Measurements from ENCODE around the gene ADAMTSL3.

DNA sequence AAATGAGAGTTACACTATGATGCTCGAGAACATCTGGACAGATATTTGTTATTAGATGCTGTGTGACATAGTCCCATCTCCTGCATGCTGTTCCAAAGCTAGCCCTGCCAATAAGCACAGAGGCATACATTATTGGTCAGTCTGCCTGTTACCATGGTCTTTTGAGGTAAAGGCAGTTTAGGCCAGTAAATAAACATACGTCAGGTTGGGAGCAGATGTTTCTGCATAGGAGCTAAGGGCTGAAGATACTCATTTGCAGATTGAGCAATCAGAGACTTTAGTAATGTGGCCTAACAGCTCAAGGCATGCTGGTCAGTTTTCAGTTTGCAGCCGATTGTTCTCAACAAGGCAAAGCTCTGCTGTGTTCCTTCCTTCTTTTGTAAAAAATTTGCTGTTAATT, 192.9 kb downstream of the ADAMTSL3 start:
- TF ChIP-seq, protein P1, sequence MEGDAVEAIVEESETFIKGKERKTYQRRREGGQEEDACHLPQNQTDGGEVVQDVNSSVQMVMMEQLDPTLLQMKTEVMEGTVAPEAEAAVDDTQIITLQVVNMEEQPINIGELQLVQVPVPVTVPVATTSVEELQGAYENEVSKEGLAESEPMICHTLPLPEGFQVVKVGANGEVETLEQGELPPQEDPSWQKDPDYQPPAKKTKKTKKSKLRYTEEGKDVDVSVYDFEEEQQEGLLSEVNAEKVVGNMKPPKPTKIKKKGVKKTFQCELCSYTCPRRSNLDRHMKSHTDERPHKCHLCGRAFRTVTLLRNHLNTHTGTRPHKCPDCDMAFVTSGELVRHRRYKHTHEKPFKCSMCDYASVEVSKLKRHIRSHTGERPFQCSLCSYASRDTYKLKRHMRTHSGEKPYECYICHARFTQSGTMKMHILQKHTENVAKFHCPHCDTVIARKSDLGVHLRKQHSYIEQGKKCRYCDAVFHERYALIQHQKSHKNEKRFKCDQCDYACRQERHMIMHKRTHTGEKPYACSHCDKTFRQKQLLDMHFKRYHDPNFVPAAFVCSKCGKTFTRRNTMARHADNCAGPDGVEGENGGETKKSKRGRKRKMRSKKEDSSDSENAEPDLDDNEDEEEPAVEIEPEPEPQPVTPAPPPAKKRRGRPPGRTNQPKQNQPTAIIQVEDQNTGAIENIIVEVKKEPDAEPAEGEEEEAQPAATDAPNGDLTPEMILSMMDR (IDR thresholded peaks at IDR 0.05) = no peak
- TF ChIP-seq POLR2A (IDR thresholded peaks at IDR 0.05) = no peak

Measured in lower leg skin (tissue), 3 donors.